GM23338 (cell line): Measurements from ENCODE around the gene MAST4. TPM values are rescaled to one million over a fixed set of nuclear protein-coding genes. Genes with fewer than 3 reads are reported as not detected.

ENCODE experiments used
- ATAC-seq: fragments of 200-7000 bp; cut with Tn5 transposase; 3 replicates; pipeline ENCODE4 v1.9.1; 2020
- DNase-seq: peaks from one replicate; pipeline ENCODE4 v3.0.0-alpha.2; 2015; ENCODE audit warnings: low spot score
- H2AFZ ChIP-seq: fragments of 200-600 bp; sonication (generic); 2 replicates; pipeline ENCODE4 v1.8.0; 2016; ENCODE audit warnings: antibody characterized with exemption, mild to moderate bottlenecking, moderate library complexity
- H3F3A ChIP-seq: fragments of 200-600 bp; sonication (generic); replicated peaks from 2 replicates; pipeline ENCODE4 v1.8.0; 2017; ENCODE audit warnings: antibody characterized with exemption, mixed run types, low read depth
- H3K27ac ChIP-seq: fragments of 200-600 bp; sonication (generic); 2 replicates; pipeline ENCODE4 v1.6.1; 2016; ENCODE audit warnings: low read depth
- H3K27me3 ChIP-seq: fragments of 200-600 bp; sonication (generic); 2 replicates; pipeline ENCODE4 v1.8.0; 2016; ENCODE audit warnings: mild to moderate bottlenecking, mixed run types, moderate library complexity; ENCODE audit not compliant: insufficient read depth
- H3K36me3 ChIP-seq: fragments of 200-600 bp; sonication (generic); 2 replicates; pipeline ENCODE4 v1.8.0; 2016; ENCODE audit warnings: mild to moderate bottlenecking; ENCODE audit not compliant: insufficient read depth
- H3K4me1 ChIP-seq: fragments of 200-600 bp; sonication (generic); 2 replicates; pipeline ENCODE4 v1.8.0; 2016; ENCODE audit warnings: mild to moderate bottlenecking, moderate library complexity; ENCODE audit not compliant: insufficient read depth
- H3K4me2 ChIP-seq: fragments of 200-600 bp; sonication (generic); 2 replicates; pipeline ENCODE4 v1.7.1; 2017; ENCODE audit warnings: mixed run types
- H3K4me3 ChIP-seq: fragments of 200-600 bp; sonication (generic); 2 replicates; pipeline ENCODE4 v1.6.1; 2016; ENCODE audit warnings: mixed run types
- H3K79me2 ChIP-seq: fragments of 200-600 bp; sonication (generic); replicated peaks from 2 replicates; pipeline ENCODE4 v1.8.0; 2017; ENCODE audit warnings: mild to moderate bottlenecking; ENCODE audit not compliant: insufficient read depth
- H3K9me2 ChIP-seq: fragments of 200-600 bp; sonication (generic); 2 replicates; pipeline ENCODE4 v1.8.0; 2017; ENCODE audit not compliant: insufficient read depth
- H4K20me1 ChIP-seq: fragments of 200-600 bp; sonication (generic); replicated peaks from 2 replicates; pipeline ENCODE4 v1.8.0; 2017; ENCODE audit warnings: mild to moderate bottlenecking; ENCODE audit not compliant: insufficient read depth
- H3K27ac Mint-ChIP-seq: 2 replicates; pipeline ENCODE4 v1.8.0; 2020; ENCODE audit warnings: inconsistent platforms, mild to moderate bottlenecking, moderate library complexity, mixed read lengths
- H3K27me3 Mint-ChIP-seq: 3 replicates; pipeline ENCODE4 v1.8.0; 2022; ENCODE audit warnings: low read depth, mild to moderate bottlenecking, moderate library complexity, mixed read lengths, inconsistent platforms; ENCODE audit not compliant: insufficient read depth, poor library complexity
- H3K36me3 Mint-ChIP-seq: 3 replicates; pipeline ENCODE4 v1.8.0; 2021; ENCODE audit warnings: low read depth, mild to moderate bottlenecking, inconsistent platforms, moderate library complexity, mixed read lengths
- H3K4me1 Mint-ChIP-seq: 3 replicates; pipeline ENCODE4 v1.8.0; 2020; ENCODE audit warnings: mild to moderate bottlenecking, inconsistent platforms, mixed read lengths
- H3K4me3 Mint-ChIP-seq: 3 replicates; pipeline ENCODE4 v1.8.0; 2021; ENCODE audit warnings: moderate library complexity, mild to moderate bottlenecking, inconsistent platforms, mixed read lengths
- H3K9me3 Mint-ChIP-seq: 3 replicates; pipeline ENCODE4 v1.8.0; 2020; ENCODE audit warnings: moderate library complexity, mild to moderate bottlenecking, inconsistent platforms, mixed read lengths
- CREB1 ChIP-seq: fragments of 250-450 bp; sonication (Bioruptor Pico); IDR thresholded peaks from 2 replicates; pipeline ENCODE4 v1.5.0; 2020; ENCODE audit warnings: low read depth, mild to moderate bottlenecking, moderate library complexity
- CTCF ChIP-seq, 2 experiments: fragments of 200-600 bp in 1 of 2; sonication (generic) in 1 of 2; conservative IDR thresholded peaks; 2 replicates each; pipeline versions ENCODE4 v1.5.1 to v1.6.1; 2016 to 2017; ENCODE audit warnings: antibody characterized with exemption in 2 of 2, low read depth in 2 of 2, mild to moderate bottlenecking in 2 of 2, moderate library complexity in 1 of 2
- ETS1 ChIP-seq: IDR thresholded peaks from 2 replicates; pipeline ENCODE4 v1.6.1; 2016; ENCODE audit warnings: antibody characterized with exemption
- EZH2 ChIP-seq: fragments of 200-600 bp; sonication (generic); IDR thresholded peaks from one replicate; pipeline ENCODE4 v1.8.0; 2017; ENCODE audit warnings: antibody characterized with exemption, mild to moderate bottlenecking, low read depth; ENCODE audit not compliant: unreplicated experiment
- EZH2phosphoT487 ChIP-seq: fragments of 200-600 bp; sonication (generic); IDR thresholded peaks from one replicate; pipeline ENCODE4 v1.8.1; 2018; ENCODE audit warnings: antibody characterized with exemption; ENCODE audit not compliant: unreplicated experiment
- JUNB ChIP-seq: IDR thresholded peaks from one replicate; pipeline ENCODE4 v1.6.1; 2016; ENCODE audit warnings: antibody characterized with exemption; ENCODE audit not compliant: unreplicated experiment
- NANOG ChIP-seq: IDR thresholded peaks from 2 replicates; pipeline ENCODE4 v1.6.1; 2016; ENCODE audit warnings: antibody characterized with exemption, borderline replicate concordance
- STAT1 ChIP-seq: IDR thresholded peaks from one replicate; pipeline ENCODE4 v1.6.1; 2016; ENCODE audit warnings: antibody characterized with exemption; ENCODE audit not compliant: unreplicated experiment
- ZNF114 ChIP-seq: fragments of 250-450 bp; sonication (Bioruptor Pico); IDR thresholded peaks from 2 replicates; pipeline ENCODE4 v1.5.0; 2020; ENCODE audit warnings: mild to moderate bottlenecking, moderate library complexity
- ZNF331 ChIP-seq: fragments of 250-450 bp; sonication (Bioruptor Pico); IDR thresholded peaks from 2 replicates; pipeline ENCODE4 v1.5.0; 2020; ENCODE audit warnings: low read depth, mild to moderate bottlenecking, moderate library complexity
- ZNF462 ChIP-seq: fragments of 250-450 bp; sonication (Bioruptor Pico); IDR thresholded peaks from 2 replicates; pipeline ENCODE4 v1.5.0; 2020; ENCODE audit warnings: mild to moderate bottlenecking, moderate library complexity
- polyA plus RNA-seq: library from polyadenylated mRNA; unstranded; fragments of >200 nt; fragmentation: Nextera tagmentation; extraction: Ambion mirVana; gene quantifications from 2 replicates; pipeline ENCODE4 v1.2.1, GENCODE V29; 2016
- total RNA-seq: library from RNA; depleted of rRNA; stranded (reverse); fragments of >200 nt; shearing (Covaris generic); gene quantifications from 2 replicates; pipeline ENCODE4 v1.2.3, GENCODE V29; 2014

The MAST4 gene
- total and polyA plus RNA-seq, 2 experiments from 2014 or later: 3.6 to 8.5 TPM

- TF ChIP-seq CTCF (conservative IDR thresholded peaks at IDR 0.05; ENCODE audit: low read depth in 2 of 2) (no peak), CREB1 (CRISPR knock-in tag) (no peak), EZH2 (no peak), STAT1 (no peak), NANOG (no peak), ETS1 (no peak), ZNF114 (CRISPR knock-in tag) (no peak), EZH2phosphoT487 (no peak), JUNB (no peak)
These were observed 385.3 kb downstream of the MAST4 start (continued) for GRCh38 chr5:66981266-66982055.

GRCh38 chr5:66982056-66982387 lies 385.8 kb downstream of the MAST4 start:
- no peaks in the 10 kb centered on the region for H3F3A ChIP-seq
- TF ChIP-seq ETS1 (no peak), CTCF (conservative IDR thresholded peaks at IDR 0.05; ENCODE audit: low read depth in 2 of 2) (no peak), ZNF331 (CRISPR knock-in tag) (no peak), ZNF462 (CRISPR knock-in tag) (no peak)

More at GRCh38 chr5:66982056-66982387, 385.8 kb downstream of the MAST4 start:
- Histone ChIP-seq H2AFZ (no peak overlapping the region), H3K27ac (no peak overlapping the region), H3K4me2 (no peak overlapping the region), H3K9me2 (no peaks in the 10 kb centered on the region), H3K4me3 (no peak overlapping the region), H3K4me1 (0 out of 2 replicates have a peak, but pooled peaks cover 10% of the 10 kb centered on the region), H3K36me3 (no peaks in the 10 kb centered on the region), H3K27me3 (no peaks in the 10 kb centered on the region), H3K79me2 (no peaks in the 10 kb centered on the region), H4K20me1 (no peaks in the 10 kb centered on the region)
- H3K4me1 Mint-ChIP-seq: peaks cover 33% of the 10 kb centered on the region
- no peaks in the 10 kb centered on the region for H3K36me3 Mint-ChIP-seq
- no peaks in the 10 kb centered on the region for H3K27me3 Mint-ChIP-seq
- DNase-seq: no peak
- H3K4me3 Mint-ChIP-seq: no peak overlapping the region
- no peaks in the 10 kb centered on the region for H3K9me3 Mint-ChIP-seq
- ATAC-seq: no peak
- H3K27ac Mint-ChIP-seq: no peak overlapping the region
